Daoy (cell line): ENCODE results near the gene CBLN3. TPM values are rescaled to one million over a fixed set of nuclear protein-coding genes. Genes with fewer than 3 reads are reported as not detected.

Experiments used
- DNase-seq: peaks from one replicate; pipeline ENCODE4 v3.0.0-alpha.2; 2015; ENCODE audit warnings: low read depth
- total RNA-seq: library from RNA; depleted of rRNA; stranded (reverse); fragments of >200 nt; shearing (Covaris generic); gene quantifications from 2 replicates; pipeline ENCODE4 v1.2.3, GENCODE V29; 2014

Gene CBLN3
- total RNA-seq, 1 experiment from 2014 or later: not detected

DNA sequence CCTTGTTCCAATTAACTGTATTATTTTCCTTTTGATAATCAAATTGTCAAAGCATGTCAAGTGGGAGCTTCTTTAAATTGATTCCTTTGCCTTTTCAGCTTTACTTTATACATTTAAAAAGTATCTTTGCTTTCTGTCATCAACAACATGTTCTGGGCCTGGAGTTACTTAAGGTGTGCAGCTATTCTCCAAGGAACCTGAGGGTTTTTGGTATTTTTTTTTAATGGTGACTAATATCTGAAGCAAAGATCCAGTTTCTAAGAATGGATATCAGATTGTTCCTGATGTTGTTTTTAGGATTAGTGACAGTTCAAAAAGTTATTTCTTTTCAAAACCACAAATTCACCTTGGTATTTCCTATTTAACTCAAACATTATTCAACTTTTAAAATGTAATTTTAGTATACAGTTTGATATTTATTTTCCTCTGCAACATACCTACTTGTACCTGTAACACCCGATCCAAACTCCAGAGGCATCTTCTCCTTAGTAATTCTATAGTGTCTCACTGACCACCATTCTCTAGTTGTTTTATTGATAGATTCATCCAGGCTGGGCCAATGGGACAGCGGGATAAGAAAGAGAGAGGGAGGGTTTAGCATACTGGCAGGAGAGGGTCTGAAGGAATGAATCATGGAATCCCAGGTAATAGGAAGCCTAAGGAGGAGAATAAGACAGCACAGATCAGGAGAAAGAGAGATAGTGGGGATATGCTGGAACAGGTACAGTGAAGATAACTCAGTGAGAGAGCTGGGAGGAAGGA is 3.1 kb downstream of the CBLN3 start:
- DNase-seq: no peak

DNA sequence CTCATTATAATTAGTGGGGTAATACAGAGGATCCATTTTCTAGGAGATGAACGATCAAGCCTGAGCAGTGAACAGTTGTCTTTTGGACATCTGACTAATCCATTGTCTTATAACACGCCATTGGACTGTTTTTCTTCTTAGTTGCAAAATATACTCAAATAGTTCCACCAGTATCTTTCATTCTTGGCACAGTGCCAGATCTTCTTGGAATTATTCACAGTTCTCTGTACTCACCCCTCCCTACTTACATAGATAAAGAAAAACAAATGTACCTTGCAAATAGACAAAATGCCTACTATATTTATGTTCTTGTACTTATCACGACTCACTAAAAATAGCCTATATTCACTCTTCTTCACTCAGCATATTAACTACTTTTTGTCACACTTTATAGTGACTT is 3.8 kb downstream of the CBLN3 start:
- no peak for DNase-seq

DNA sequence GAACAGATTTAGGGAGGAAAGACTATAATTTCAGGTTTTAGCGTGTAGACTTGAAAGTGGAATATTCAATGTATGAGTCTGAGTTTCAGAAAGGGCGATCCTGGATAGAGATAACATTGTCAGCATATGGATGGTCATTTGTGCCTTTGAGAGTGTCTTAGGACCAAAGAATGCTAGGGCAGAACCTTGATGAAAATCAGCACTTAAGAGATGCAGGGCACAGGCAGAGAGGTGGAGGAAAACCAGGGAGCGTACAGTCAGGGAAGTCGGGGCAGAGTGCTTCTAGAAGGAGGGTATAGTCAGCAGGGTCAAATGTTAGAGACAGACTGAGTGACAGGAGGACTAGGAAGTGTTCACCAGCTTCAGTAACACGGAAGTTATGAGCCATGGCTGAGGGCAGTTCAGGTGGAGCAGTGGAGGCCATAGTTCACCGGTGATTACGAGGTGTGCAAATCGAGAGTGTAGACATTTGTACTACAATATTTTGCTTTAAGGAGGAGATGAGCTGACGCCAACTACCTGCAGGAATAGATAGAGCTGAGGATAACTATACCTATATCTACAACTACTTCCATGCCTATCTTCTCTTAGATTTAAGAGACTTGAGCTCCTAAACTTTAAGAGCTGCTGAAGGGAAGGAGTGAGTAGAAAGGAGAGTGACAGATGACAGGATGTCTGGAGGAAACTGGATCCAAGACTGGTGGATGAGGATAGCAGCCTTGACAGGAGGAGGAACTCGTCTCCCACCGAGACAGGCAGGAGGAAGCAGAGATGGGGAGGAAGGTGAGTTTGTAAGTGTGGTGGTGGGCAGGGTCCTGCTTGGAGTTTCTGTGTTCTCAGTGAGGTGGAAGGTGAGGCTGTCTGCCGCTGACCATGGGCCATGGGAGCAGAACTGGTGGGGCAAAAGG is 6.5 kb downstream of the CBLN3 start:
- DNase-seq: no peak

DNA sequence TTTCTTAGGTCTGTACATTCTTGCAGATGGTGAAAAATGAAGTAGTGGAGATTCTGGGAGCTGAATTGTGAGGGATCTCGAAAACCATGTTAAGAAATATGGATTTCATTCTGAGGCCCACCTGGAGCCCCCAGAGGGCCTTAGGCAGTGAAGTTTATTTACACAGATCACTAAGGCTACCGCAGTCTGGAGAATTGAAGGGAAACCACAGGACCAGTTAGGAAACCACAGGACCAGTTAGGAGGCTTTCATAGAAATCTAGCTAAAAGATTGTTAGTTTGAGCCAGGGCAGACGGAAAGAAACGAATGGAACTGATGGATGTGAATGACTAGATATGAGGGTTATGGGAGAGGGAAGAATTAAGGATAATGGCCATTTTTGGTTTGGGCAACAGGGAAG is 7.2 kb downstream of the CBLN3 start:
- no peak for DNase-seq

DNA sequence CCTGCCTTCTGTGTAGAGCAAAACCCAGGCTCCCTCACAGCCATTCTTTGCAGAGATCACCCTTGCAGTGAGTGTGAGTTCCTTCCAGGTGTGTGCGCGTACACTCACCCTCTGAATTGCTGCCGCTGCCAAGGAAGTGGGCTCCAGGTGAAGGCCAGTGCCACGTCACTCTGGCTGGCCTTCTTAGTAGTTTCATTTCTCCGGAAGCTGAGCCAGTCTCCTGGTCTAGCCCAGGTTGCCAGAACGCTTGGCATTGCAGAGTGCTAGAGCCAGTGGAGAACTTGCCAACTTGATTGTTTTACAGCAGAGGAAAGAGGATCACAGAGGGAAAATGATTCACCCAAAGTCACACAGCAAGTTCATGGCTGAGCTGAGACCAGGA is 11.0 kb downstream of the CBLN3 start:
- DNase-seq: no peak

DNA sequence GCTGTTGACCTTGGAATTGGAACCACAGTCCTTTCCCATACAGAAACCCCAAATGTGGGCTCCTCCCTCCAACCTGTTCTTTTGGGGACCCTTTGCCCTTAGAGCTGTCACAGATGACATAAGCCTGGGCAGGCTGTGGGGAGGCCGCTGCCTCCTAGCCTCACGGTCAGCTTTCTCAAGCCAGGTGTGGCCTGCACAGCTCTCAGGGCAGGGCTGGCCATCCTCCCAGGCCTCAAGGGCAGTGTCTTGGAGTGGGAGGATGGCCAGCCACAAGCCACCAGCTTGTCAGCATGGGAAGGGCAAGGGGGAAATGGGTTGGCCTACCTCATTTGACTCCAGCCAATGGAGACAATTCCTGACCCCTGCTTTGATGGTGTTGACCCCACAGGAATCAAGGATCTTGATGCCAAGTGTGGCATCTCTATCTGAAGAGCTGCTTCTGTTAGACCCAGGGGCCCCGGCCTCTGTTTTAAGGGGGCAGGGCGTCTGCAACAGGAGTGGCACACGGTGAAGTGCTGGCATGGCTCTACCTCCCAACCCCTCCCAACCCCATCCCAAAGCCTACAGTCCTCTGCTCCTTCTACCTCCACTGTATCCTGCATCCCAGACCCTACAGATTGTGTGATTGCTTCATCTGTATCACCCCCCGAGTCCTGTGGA is 11.5 kb downstream of the CBLN3 start:
- DNase-seq: no peak

DNA sequence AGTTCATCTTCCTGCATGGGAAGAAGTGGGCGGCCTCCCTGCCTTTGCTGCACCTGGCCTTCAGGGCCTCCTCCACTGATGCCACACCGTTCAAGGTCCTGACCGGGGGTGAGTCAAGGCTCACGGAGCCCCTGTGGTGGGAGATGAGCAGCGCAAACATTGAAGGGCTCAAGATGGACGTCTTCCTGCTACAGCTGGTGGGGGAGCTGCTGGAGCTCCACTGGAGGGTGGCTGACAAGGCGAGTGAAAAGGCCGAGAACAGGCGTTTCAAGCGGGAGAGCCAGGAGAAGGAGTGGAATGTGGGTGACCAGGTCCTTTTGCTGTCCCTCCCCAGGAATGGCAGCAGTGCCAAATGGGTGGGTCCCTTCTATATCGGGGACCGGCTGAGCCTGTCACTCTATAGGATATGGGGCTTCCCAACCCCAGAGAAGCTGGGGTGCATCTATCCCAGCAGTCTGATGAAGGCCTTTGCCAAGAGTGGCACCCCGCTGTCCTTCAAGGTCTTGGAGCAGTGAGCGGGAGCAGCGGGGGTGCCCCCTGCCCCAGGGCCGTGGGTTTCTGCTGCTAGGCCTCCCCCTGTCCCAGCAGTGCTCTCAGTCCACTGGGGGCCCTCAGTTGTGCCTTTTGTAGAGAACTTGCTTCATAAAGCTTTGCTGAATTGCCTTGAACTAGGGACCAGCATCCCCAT is 12.4 kb downstream of the CBLN3 start:
- no peak for DNase-seq

DNA sequence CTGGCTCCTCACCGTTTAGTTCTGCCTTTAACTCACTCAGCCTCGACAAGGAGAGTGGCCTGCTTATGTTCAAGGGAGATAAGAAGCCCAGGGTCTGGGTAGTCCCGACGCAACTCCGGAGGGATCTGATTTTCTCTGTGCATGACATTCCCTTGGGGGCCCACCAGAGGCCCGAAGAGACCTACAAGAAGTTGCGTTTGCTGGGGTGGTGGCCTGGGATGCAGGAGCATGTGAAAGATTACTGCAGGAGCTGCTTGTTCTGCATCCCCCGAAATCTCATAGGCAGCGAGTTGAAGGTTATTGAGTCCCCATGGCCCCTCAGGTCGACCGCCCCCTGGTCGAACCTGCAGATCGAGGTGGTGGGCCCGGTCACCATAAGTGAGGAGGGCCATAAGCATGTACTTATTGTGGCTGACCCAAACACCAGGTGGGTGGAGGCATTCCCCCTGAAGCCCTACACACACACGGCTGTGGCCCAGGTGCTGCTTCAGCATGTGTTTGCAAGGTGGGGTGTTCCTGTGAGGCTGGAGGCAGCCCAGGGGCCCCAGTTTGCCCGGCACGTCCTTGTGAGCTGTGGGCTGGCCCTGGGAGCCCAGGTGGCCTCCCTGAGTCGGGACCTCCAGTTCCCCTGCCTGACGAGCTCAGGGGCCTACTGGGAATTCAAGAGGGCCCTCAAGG is 13.1 kb downstream of the CBLN3 start:
- DNase-seq: no peak

DNA sequence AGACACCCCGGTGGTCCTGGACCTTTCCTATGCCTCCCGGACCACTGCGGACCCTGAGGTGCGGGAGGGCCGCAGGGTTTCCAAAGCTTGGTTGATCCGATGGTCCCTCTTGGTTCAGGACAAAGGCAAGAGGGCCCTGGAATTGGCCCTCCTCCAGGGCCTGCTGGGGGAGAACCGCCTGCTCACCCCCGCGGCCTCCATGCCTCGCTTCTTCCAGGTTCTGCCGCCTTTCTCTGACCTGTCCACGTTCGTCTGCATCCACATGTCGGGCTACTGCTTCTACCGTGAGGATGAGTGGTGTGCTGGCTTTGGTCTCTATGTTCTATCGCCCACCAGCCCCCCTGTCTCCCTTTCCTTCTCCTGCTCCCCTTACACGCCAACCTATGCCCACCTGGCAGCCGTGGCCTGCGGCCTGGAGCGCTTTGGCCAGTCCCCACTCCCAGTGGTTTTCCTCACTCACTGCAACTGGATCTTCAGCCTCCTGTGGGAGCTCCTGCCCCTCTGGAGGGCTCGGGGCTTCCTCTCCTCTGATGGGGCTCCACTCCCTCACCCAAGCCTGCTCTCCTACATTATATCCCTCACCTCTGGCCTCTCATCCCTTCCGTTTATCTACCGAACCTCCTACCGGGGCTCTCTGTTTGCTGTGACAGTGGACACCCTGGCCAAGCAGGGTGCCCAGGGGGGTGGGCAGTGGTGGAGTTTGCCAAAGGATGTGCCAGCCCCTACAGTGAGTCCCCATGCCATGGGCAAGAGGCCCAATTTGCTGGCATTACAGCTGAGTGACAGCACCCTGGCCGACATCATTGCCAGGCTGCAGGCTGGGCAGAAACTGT is 13.8 kb downstream of the CBLN3 start:
- no peak for DNase-seq

DNA sequence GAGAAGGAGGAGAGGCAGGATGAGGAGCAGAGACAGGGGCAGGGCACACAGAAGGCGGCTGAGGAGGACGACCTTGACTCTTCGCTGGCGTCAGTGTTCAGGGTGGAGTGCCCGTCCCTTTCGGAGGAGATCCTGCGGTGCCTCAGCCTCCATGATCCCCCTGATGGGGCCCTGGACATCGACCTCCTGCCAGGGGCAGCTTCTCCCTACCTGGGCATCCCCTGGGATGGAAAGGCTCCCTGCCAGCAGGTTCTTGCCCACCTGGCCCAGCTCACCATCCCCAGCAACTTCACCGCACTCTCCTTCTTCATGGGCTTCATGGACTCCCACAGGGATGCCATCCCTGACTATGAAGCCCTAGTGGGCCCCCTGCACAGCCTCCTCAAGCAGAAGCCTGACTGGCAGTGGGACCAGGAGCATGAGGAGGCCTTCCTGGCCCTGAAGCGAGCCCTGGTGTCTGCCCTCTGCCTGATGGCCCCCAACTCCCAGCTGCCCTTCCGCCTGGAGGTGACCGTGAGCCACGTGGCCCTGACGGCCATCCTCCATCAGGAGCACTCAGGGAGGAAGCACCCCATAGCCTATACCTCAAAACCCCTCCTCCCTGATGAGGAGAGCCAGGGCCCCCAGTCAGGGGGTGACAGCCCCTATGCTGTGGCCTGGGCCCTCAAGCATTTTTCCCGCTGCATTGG is 14.6 kb downstream of the CBLN3 start:
- DNase-seq: no peak

DNA sequence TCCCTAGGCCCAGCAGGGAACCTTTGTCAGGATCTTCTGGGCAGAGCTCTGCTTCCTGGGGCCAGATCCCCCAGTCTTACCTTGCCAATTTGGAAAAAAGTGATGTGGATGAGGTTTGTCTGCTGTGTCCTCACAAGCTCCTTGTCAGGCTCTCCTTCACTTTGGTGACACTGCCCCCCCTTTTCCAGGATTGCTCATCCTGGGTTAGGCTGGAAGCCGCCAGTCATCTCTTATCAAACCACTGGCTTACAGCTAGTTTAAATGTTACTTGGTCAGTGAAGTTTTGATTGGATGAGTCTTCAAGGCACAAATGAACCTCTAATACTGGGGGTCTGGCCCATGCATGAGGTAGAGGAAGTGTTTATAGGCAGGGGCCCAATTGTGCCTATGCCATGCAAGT is 15.4 kb downstream of the CBLN3 start:
- DNase-seq: no peak

DNA sequence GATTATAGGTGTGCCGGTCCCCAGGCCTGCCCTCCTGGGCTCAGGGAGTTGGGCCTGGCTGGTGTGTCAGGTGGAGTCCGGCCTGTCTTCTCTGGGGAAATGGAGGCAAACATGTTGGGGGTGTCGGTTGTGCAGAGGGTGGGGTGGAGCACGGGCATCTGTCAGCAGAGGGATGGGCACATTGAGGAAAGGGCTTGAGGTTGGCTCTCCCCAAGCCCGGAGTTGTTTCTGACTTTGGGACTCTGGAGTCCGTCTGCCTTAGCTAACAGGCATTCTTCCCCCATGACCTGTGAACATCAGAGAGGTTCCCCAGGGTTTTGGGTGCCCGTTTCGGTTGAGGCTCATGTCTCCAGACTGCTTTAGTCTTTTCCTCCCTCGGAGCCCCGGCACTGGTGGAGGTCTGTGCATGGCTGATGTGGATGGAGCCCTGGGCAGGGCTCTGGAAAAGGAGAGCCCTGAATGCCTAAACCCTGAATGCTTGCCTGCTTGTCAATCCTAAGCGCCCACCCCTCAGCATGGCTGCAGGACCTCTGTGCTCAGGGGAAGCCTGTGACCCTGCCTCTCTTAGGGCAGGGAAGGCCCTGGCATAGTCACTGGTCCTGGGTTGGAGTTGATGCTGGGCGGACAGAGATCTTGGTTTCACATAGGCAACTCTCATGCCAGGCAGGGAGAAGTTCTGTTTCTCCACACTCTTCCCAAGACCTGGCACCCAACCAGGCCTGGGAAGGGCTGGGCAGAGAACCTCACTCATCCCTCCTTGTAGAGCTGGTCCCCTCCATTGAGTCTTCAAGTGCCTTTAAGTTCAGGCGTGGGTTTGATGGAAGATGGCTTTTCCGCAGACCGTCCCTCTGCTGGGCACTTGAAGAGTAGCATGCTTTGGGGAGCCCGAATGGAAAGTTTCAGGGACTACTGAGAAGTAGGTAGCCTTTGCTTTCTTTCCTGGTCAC is 17.8 kb downstream of the CBLN3 start:
- DNase-seq: peak; percentile 54

DNA sequence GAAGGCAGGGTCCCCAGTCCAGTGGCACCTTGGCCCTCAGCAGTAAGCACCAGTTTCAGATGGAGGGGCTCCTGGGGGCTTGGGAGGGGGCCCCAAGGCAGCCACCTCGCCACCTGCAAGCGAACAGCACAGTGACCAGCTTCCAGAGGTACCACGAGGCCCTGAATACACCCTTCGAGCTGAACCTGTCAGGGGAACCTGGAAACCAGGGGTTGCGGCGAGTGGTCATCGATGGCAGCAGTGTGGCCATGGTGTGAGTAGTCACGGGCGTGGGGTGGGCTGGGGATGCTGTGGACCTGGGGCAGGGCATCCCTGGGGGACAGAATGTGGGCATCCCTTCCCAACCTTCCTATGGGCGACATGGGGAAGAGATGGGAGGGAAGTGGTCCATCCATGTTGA is 19.5 kb downstream of the CBLN3 start:
- DNase-seq: no peak

DNA sequence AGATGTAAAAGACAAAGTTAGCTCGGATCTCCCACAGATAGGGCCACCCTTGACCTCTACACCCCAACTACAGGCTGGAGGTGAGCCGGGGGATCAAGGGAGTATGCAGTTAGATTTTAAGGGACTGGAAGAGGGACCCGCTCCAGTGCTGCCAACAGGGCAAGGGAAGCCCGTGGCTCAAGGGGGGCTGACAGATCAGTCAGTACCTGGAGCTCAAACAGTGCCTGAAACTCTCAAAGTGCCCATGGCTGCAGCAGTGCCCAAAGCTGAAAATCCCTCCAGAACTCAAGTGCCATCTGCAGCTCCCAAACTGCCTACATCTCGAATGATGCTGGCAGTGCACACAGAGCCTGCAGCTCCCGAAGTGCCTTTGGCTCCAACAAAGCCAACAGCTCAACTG is 20.3 kb downstream of the CBLN3 start:
- DNase-seq: no peak

DNA sequence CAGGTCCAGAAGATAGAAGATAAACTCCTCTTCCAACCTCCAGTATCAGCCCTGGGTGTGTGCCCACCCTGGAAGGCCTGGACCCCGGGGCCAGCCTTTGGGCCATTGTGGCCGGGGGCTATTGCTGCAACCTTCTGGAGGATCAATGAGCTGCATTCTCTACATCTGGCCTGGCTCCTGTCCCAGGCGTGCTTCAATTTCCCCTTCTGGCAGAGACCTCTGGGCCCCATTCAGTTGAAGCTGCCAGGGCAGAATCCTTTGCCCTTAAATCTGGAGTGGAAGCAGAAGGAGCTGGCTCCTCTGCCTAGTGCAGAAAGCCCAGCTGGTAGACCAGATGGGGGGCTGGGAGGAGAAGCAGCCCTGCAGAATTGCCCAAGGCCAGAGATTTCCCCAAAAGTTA is 20.7 kb downstream of the CBLN3 start:
- DNase-seq: no peak

DNA sequence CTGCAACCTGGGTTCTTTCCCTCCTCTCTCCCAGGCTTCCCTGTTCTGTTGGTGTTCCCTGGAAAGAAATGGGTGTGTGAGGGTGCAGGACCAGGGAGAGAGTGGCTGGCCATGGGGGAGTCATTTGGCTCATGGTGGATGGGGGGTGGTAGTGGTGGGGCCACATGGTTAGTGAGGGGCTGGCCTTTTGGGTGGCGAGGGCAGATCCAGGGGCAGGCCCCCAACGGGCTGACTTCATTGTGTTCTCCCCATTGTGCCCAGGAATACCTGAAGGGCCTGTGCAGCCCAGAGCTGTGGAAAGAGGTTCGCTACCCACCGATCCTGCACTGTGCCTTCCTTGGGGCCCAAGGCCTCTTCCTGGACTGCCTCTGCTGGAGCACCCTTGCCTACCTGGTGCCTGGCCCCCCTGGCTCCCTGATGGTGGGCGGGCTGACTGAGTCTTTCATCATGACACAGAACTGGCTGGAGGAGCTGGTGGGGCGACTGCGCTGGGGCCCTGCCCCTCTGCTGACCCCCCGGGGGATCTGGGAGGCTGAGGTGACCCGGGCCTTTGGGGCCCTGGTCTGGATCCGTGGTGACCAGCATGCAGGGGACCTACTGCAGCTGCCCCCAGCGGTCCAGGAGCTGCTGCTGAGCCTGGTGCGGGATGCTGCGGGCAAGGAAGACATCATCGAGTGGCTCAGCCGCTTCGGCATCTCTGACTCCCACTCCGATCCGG is 21.7 kb downstream of the CBLN3 start:
- DNase-seq: no peak

DNA sequence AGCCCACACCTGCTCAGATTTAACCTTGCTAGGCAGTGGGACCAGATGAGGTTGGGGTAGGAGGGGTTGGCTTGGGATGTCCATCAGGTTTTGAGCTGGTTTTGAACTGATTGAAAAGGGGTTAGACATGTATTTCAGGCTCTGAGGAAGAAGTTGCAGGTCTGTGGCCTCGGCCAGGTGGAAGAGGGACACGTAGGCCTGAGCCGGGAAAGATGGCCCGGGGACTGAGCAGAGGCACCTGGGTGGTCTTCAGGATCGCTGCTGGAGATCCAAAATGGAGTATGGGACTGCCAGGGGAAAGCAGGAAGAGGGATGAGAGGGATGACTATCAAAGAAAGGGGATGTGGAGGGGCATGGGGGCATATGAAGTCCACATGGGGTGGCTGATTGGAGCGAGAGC is 23.1 kb downstream of the CBLN3 start:
- DNase-seq: no peak

DNA sequence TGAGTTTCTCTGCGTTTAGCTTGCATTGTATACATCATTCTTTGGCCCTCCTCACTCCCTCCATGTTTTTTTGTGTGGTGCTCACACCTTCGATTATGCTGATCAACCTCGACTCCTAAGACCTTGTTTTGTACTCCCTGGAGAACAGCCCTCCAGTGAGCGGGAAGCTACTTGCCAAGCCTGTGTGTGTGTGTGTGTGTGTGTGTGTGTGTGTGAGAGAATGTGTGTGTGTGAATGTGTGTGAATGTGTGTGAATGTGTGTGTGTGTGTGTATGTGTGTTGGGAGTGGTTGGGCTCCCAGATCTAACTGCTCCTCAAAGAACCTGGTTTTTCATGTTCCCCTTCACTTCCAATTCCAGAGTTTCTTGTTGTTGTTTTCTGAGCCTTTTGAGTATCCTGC is 24.7 kb downstream of the CBLN3 start:
- DNase-seq: no peak
